ENCODE results near the gene CADM1.

Gene CADM1

DNA sequence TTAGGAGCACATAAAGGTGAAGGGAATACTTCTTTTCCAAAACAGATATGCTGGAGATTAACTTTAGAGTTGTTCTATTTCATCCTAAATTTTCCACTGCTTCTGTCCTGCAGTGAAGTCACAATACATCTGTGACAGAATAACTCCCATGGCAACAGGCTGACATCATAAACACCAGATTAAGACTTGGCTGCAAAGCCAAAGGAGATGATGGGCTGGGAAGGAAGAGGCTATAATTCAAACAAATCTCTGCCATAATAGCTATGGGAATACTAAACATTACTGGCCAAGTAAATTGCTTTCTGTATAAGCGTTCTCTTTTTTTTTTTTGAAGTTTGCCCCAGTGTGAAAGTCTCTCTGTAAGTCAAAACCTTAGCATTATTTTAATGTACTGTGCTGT, 107.7 kb downstream of the CADM1 start:
- no peak for DNase-seq

DNA sequence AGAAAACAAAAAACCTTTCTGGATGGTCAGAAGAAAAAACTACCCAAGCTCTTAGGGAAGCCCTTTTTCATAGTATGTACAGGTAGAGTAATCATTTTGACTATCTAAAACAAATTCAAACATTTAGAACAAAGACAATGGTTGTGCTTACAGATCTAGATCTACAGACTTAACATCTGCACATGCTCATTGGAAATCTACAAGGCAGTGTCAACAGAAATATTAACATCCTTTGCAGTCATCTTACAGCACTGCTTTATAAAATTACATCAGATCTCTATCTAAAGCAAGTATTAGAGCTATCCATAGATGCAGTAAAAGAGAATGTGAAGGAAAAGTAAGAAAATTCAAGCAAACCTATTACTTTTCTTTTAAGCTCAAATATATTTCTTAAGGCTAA, 110.3 kb downstream of the CADM1 start:
- peak; percentile 57 for DNase-seq

DNA sequence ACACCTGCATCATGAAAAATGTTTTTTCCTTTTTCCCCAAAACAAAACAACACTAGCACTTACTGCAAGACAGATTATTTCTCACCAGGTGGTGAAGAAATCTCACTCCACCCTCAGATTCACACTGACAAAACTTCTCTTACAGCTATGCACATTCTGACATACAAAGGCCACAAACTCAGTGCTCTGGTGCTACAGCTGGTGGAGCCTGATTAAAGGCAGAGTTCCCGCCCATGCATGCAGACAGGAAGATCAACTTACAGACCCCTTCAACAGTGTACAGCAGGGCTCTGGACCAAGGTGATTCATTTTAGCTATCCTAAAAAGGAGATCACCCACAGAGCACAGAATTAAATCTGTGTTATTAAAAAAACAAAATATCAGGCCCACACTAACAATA, 112.6 kb downstream of the CADM1 start:
- DNase-seq: peak; percentile 52

DNA sequence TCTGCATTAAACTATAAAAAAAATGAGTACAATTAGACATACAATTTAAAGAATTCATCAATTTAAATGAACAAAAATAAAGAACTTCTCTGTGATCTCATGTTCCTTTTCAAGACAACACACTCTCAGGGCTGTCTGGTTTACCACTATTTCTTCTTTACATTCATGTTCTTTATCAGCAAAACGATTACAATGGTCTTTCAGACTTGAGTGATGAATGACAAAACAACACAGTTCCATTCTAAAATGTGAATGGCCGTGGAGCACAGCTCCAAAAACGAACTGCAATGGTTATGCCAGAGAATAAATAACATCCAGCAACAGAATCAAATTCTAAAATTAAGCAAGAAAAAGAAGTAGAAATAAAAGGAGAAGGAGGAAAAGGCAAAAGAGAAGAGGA, 113.1 kb downstream of the CADM1 start:
- no peak for DNase-seq

DNA sequence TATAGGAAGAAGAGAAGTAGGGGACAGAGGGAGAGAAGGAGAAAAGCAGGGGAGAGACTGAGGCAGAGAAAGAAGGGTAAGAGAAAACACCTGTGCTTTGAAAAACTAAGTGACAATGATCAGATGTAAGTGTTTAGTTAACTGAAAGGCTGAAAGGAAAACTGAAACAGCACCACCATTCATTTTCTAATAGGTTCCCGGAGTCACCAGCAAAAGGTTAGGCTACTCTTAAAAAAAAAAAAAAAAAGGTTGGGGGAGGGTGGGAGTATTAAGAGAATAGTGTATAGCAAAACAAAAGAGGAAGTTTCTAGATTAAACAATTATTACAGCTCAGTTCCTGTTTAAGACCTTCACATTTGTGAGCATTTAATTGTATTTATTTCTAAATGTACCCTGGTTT, 113.8 kb downstream of the CADM1 start:
- no peak for DNase-seq

DNA sequence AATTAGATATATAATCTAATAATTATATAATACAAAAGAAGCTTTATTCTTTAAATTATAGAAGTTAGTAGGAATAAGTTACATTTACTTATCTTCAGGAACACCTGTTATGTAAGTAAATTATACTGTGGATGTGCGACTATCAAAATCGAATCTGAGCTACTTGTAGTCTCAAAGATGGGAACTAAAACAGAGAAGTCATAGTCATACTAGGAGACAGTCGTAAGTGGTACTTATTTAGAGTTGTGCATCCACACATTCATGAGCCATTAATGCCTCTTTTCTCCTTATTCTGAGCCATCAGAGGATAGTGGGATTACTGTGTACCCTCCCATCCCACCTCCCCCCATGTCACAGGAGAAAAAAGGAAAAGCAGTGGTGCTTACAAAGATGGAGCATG, 114.4 kb downstream of the CADM1 start:
- DNase-seq: no peak

DNA sequence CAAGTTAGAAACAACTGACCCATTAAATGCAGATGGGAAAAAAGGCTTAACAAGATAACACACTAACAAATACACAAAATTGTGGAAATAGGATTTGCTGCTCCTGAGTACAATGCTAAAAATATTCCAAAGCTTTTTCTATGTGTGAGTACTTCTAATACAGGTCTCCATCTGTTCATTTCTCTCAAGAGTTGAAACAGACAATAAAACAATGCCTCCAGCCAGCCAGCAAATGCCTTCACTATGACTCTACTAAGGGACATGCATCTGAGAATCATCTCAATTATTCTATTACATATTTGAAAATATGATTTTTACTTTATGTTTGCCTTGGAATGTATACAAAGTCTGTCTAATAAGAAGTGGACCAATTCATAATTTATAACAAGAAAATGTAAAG, 119.0 kb downstream of the CADM1 start:
- no peak for DNase-seq

DNA sequence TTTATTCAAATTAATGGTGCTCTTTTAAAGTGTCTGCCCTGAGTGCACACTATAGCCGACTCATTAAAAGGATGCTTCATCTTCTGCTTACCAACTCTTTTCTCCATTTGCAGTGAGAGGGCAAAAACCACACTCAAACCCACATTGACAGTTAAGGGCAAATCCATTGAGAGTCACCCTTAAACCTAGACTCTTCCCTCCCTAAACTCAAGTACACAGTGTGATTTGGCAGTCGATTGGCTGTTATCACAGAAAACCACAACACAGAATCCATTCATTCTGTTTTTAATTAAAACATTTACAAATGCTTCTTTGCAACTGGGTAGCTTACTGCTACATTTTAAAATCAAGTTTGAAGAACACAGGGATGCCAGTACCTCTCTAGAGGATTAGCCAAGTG, 120.0 kb downstream of the CADM1 start:
- no peak for DNase-seq

DNA sequence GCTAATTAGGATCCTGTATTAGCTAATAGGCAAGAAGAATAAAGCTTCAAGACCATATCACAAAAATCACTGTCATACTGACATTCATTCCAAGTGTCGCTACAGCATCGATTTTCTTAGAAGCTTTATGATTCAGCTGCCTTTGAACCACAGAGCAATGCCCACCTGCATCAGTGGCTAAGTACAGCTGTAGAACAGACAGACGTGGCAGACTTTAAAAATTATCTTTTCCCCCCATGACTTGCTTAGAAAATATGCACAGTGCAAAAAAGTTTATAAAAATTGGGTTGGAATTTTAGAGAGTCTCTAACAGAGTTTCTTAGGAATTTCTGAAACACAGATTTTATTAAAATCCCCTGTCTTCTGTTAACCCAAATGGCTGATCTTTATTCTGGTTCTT, 120.8 kb downstream of the CADM1 start:
- DNase-seq: no peak

DNA sequence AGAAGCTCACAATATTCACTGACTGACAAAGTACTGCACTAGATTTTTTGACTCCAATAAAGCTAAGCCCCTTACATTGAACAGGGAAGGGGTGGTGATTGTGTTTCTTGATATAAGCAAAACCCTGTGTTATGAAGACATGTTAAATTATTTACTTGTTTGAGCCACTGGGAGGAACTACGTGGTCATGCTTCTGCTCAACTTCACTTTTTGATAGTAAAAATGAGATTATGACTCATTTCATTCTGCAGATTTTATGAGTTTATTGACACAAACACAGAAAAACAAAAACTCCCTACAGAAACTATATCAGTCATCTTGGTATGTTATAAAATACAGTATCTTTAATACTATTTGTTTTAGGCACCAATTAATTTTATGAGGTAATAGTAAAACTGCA, 124.7 kb downstream of the CADM1 start:
- DNase-seq: no peak

DNA sequence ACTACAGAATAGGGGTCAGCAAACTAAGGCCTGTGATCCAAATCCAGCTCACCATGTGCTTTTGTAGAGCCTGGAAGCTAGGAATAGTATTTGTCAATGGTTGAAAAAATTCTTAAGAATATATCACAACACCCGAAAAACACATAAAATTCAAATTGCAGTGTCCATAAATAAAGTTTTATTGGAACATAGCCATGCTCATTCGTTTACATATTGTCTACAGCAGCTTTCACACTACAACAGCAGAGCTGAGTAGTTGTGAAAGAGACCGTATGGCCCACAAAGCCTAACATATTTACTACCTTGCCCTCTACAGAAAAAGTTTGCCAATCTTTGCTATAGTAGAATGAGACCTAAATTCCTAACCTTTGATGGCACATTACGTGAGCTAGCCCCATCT, 125.7 kb downstream of the CADM1 start:
- DNase-seq: no peak

DNA sequence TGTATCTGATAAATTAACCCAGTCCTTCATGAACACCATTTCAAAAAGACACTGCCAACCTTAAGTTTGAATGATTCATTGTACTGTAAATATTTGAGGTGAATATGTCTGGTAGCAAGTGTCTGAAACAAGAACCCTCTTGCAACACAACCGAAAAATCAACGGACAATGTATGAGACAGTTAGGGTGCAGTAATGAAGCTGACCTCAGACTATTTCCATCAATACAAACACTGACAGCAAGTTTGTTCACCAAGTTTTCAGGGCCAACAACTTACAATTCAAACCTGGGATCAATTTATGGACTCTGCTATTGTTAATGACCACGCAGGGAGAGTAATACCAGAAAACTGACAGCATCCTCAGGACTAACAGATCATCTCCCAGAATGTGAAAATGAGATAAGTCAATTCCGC, 126.3 kb downstream of the CADM1 start:
- no peak for DNase-seq

DNA sequence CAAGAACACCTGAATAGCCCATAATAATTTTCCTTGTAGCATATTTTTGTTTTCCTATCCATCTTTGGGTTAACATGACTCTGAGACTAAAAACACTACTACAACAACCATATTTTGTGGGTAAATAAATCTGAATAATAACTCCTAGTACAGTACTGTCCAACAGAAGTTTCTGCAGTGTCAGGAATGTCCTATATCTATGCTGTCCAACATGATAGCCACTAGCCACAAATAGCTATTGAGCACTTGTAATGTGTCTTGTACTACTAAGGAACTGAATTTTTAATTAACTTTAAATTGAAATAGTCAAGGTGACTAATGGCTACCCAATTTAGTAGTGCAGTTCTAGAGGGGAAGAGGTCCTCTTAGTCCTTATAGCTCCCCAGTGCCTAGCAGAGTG, 135.6 kb downstream of the CADM1 start:
- DNase-seq: no peak

DNA sequence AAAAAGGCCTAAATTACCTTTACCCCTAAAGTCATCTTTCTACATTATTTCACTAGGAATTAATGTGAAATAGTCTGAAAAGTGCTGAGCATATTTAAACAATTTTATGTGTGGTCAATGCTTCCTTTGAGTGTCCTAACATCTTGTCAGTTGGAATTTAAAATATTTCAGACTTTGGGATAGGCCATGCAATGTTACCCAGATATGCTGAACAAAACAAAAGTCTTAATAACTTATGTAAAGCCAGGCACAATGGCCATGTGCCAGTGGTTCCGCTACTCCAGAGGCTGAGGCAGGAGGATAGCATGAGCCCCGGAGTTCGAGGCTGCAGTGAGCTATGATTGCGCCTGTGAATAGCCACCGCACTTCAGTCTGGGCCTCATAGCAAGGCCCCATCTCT, 137.4 kb downstream of the CADM1 start:
- no peak for DNase-seq

DNA sequence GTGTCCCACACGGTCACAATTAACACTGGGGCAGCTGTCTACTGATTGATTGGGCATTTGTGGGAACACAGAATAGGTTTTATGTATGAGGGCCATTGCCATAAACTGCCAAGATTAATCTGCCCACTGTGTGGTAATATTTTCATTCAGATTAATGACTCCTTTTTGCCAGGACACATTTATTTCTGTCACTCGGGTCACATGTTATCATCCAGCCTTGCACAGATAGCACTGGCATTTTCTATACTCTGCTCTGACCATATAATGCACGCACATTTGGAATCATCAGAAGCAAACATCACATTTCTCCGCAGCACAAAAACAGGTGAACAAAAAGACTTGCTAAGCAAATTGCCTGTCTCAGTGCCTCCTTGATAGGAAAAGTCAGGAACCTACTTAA, 138.3 kb downstream of the CADM1 start:
- no peak for DNase-seq

DNA sequence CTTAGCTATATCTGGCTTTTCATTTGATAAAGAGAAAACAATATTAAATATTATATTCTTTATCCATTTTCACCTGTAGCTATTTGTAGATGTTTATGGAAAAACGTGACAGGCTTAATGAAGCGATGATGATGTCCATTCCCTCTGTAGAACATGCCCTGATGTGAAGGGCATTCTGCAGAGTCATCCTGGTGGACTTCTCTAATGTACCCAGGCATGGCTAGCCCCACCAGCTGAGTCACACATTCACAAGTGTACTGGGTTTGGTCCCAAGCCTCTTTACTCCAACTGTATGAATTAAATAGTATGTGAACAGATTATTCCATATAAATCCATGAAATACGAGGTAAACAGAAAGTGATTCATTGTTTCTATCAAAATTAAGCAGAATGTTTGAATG, 139.3 kb downstream of the CADM1 start:
- DNase-seq: no peak

DNA sequence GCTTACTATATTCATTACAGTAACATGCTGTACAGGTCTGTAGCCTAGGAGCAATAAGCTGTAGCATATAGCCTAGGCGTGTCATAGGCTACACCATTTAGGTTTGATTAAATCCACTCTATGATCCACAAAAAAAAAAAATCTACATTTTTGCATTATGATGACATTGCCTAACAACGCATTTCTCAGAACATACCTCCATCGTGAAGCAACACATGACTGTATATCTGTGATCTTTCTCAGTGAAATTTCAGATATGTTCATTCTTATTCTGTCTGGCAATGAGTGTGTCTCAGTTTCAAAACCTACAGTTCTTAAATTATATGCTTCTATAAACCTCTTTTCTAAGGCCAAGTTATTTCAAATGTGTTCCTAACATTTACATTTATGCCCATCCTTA, 140.3 kb downstream of the CADM1 start:
- DNase-seq: no peak

DNA sequence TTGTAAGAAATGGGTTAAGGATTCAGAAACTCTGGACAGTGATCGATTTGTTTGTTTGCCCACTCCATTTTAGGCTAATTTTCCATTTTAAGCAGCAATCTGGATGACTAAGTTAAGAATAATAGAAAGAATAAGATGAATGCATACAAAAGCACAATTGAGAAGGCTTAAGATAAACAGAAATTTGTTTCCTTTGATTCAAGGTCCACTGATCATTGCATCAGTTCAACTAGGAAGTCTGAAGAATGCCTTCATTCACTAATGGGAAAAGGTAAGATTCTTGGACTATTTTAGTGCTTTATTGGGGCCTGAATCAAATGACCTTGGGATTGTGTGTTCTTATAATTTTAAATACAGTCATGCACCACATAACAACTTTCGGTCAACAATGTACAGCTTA, 140.8 kb downstream of the CADM1 start:
- no peak for DNase-seq

DNA sequence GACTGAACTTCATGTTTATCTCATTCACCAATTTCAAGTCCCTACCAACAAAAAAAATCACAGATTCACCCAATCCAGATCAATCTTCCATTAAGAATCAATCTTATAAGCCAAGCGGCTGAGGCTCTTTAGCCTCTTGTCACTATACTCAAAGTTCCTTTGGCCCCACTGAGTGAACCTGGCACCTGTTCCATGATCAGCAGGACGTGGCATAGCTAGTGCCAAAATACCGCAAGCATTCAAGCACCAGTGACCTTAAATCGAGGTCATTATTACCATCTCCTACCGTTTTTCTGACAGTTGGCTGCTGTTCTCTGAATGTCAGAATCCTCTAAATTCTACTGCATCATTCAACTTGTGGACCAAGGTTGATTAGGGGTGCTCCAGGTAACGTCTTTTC, 141.2 kb downstream of the CADM1 start:
- no peak for DNase-seq

DNA sequence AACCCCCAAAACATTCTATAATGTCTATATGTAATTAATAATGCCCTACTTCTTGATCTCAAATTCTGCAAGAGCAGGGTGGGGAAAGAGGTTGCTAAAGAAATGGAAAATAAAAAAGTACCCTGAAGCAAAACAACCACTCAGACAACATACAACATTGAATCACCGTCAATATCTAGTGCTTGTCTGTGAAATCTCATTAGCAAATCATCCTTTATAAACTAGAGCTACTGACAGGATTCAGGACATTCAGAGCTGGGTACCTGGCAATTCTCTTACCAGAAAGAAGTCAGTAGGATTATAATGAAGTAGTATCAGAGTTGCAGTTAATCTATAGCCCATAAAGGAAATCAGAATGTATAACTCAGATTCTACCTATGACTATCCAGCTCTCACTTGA, 143.2 kb downstream of the CADM1 start:
- no peak for DNase-seq

DNA sequence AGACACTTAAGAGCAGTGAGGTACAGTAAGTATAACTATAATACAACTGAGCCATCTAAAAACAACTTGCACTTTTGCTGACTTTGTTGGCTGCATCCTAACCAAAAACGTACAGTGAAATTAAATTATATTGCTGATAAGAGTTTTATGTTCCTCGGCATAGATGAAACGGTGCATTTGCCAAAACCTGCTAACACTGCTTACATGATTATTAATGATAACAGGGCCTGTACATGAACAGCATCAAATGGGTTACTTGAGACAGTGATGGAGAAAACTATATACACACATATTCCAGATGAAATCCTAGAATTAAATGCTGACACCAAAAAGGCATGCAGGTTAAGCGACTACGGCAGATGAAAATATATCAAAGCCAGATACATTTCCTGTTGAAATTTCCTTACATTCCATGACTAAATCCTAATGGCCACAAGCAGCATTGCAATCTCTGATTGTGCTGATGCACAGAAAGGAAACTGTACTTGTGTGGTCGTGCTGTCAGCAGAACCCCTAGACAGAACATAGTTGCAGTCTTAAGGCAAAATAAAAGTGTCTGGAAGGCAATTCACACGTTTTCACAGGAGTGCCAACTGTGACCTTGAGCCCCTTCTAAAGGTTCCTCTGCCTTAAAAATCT, 143.9 kb downstream of the CADM1 start:
- DNase-seq: no peak

DNA sequence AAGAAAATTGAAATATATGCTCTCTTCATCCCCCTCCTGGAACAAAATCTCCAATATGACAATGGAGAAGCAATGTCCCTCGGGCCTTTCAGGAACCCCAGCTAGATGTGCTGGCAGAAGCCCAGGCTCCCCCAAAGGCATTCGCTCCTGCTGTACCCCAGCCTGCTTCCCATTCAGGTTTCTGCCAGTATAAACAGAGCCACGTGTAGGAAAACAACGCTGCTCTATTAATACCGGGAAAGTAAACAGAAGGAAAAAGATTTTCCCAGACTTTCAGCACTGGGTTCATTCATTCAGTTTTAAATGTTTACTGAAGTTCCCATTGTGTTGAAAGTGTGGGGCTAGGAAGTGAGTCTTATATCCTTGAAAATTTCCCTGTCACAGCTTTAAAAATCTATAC, 147.1 kb downstream of the CADM1 start:
- no peak for DNase-seq

DNA sequence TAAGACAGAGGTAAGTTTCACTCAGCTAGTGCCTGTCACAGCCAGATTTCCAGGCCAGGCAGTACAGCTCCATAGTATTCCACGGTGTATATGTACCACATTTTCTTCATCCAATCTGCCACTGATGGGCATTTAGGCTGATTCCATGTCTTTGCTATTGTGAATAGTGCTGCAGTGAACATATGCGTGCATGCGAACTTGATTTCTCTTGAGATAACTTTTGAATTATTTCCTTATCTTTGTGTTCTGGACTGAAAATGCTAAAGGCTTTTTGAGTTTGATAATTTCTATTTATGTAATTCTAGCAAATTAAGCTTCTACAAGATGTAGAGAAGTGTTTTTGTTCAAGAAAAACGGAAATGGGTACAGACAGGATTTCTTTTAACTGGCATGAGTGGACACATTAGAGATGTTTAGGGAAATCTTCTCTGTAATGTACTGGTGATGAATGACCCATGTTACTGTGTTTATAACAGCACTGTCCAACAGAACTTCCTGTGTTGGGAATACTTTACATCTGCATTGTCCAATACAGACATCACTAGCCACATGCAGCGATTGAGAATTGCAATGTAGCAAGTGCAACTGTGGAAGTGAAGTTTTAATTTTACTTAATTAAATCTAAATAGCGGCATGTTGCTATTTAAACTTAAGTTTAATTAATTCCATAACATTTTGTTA, 151.3 kb downstream of the CADM1 start:
- no peak for DNase-seq

DNA sequence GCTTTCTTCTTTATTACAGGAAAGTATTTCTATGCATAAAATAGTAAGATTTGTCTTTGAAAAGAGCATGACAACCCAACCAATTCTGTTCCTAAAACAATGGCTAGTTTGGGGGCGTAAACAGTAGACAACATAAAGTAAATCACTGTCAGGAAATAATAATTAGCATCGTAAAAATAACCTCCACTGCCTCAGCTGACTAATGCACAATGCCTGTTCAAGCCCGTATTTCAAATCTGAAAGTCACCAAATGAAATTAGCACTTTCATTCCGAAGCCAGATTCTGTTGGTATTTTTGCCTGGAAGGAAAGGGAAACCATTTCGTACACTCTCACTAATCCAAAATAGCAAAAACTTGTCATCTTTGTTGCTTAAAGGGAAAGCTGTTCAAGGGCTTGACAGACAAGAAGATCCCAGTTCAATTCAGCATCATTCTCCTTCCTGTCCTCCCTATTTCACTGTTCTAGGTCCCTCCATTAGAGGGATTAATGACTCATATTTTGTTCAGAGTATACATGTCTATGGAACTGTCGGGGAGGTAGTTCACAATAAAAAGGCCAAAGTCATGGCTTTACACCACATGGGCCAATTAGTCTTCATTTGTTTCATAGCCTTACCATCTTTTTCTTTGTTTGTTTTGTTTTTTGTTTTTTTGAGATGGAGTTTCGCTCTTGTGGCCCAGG, 154.7 kb downstream of the CADM1 start:
- DNase-seq: no peak

DNA sequence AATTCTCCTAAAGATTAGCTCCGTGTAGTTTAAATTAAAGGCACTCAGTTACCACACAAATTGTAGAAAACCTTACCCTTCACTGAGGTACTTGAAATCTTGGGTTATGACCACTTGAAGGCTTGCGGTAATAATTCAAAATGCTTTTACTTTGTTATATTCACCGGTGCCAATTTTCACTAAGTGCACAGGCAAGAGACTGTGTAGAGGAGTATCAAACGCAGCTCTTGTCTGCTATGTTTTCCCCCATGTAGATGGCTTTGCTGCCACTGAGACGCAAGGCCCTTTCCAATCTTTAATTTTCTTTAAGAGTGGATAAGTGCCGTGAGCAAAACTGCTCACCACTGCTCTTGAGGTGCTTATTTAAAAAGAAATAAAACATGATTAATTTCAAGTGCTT, 155.8 kb downstream of the CADM1 start:
- no peak for DNase-seq

Measured in NCI-H526 treated with DMSO at 0.1 percent for 48 hours (cell line).